Adrenal gland (tissue), 5 donors: ENCODE results near the gene ARL8B.
"Not testable (repeated sequence)": the region's sequence is repeated elsewhere in the genome, so short reads cannot be mapped to it uniquely, and the experiment has no call there.

Source experiments
- POLR2A ChIP-seq, 2 donors: fragments of 450-650 bp; IDR thresholded peaks; one replicate each; pipeline ENCODE4 v1.6.1; 2017; ENCODE audit warnings: antibody characterized with exemption in 2 of 2, mild to moderate bottlenecking in 2 of 2, moderate library complexity in 1 of 2
- TF ChIP-seq, protein P1 (sequence below), 6 experiments: fragments of 450-650 bp in 4 of 6; fragments of 200-600 bp in 2 of 6; sonication (generic) in 1 of 6; IDR thresholded peaks; 1 replicate in 5 of 6; 2 replicates in 1 of 6; pipeline versions ENCODE4 v1.5.1 to v1.8.0; 2016 to 2021; ENCODE audit warnings: antibody characterized with exemption in 6 of 6, mild to moderate bottlenecking in 2 of 6, moderate library complexity in 1 of 6
- donor health status: DM: no; HTN: no; CAD: no.

DNA sequence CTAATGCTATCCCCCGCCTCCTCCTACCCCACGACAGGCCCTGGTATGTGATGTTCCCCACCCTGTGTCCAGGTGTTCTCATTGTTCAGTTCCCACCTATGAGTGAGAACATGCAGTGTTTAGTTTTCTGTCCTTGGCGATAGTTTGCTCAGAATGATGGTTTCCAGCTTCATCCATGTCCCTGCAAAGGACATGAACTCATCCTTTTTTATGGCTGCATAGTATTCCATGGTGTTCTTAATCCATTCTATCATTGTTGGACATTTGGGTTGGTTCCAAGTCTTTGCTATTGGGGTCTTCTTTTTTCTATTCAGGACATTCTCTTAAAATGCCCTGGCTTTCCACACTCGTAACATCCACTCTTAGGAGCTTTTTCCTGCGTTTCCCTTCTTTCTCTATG is 25.1 kb downstream of the ARL8B start:
- TF ChIP-seq, protein P1, sequence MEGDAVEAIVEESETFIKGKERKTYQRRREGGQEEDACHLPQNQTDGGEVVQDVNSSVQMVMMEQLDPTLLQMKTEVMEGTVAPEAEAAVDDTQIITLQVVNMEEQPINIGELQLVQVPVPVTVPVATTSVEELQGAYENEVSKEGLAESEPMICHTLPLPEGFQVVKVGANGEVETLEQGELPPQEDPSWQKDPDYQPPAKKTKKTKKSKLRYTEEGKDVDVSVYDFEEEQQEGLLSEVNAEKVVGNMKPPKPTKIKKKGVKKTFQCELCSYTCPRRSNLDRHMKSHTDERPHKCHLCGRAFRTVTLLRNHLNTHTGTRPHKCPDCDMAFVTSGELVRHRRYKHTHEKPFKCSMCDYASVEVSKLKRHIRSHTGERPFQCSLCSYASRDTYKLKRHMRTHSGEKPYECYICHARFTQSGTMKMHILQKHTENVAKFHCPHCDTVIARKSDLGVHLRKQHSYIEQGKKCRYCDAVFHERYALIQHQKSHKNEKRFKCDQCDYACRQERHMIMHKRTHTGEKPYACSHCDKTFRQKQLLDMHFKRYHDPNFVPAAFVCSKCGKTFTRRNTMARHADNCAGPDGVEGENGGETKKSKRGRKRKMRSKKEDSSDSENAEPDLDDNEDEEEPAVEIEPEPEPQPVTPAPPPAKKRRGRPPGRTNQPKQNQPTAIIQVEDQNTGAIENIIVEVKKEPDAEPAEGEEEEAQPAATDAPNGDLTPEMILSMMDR (IDR thresholded peaks at IDR 0.05), result not testable (repeated sequence)
- TF ChIP-seq POLR2A (IDR thresholded peaks at IDR 0.05), result not testable (repeated sequence)
